ENCODE measurements around the gene LRRC28.

Gene LRRC28

DNA sequence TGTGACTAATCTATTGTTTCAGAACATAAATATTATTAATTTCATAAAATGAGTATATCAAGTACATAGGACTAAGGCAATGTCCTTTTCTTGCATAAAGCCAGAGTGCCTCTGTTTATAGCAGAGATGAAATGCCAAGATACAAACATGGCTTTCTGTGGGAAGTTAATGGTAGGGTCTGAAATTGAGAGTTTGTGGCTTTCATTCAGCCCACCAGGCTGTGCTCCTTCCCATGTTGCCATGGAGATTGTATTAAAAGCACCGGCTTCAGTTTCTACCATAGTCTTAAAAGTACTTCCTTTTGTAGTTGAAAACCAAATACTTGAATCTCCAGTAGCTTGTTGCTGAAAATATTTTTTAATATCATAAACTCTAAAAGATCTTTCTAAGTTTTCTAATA is 114.0 kb downstream of the LRRC28 start:
- TF ChIP-seq, protein P1, sequence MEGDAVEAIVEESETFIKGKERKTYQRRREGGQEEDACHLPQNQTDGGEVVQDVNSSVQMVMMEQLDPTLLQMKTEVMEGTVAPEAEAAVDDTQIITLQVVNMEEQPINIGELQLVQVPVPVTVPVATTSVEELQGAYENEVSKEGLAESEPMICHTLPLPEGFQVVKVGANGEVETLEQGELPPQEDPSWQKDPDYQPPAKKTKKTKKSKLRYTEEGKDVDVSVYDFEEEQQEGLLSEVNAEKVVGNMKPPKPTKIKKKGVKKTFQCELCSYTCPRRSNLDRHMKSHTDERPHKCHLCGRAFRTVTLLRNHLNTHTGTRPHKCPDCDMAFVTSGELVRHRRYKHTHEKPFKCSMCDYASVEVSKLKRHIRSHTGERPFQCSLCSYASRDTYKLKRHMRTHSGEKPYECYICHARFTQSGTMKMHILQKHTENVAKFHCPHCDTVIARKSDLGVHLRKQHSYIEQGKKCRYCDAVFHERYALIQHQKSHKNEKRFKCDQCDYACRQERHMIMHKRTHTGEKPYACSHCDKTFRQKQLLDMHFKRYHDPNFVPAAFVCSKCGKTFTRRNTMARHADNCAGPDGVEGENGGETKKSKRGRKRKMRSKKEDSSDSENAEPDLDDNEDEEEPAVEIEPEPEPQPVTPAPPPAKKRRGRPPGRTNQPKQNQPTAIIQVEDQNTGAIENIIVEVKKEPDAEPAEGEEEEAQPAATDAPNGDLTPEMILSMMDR (IDR thresholded peaks at IDR 0.05; ENCODE audit: low read depth, low read length), result no peak
- in situ Hi-C loops (cut with HindIII; ENCODE audit: low sequenced_read_pairs), result no loop called here
- no peak for DNase-seq (ENCODE audit: low read depth, low spot score)
- H3K4me3 ChIP-seq (ENCODE audit: low read depth, low read length), result no peak overlapping the region

DNA sequence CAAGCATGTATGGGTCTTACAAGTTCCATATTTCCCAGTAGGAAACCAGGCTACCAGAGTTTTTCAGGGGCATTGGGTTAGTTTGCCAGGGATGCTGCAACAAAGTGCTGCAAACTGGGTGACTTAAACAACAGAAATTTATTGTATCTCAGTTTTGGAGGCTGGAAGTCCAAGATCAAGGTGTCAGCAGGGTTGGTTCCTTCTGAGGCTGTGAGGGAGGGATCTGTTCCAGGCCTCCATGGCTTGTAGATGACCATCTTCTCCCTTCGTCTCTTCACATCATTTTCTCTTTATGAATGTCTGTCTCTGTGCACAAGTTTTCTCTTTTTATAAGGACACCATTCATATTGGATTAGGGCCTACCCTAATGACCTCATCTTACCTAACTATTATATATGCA is 114.7 kb downstream of the LRRC28 start:
- TF ChIP-seq, protein P1 (IDR thresholded peaks at IDR 0.05; ENCODE audit: low read depth, low read length), result no peak
- no peak for DNase-seq (ENCODE audit: low read depth, low spot score)
- no peak overlapping the region for H3K4me3 ChIP-seq (ENCODE audit: low read depth, low read length)
- in situ Hi-C loops (cut with HindIII; ENCODE audit: low sequenced_read_pairs), result no loop called here

DNA sequence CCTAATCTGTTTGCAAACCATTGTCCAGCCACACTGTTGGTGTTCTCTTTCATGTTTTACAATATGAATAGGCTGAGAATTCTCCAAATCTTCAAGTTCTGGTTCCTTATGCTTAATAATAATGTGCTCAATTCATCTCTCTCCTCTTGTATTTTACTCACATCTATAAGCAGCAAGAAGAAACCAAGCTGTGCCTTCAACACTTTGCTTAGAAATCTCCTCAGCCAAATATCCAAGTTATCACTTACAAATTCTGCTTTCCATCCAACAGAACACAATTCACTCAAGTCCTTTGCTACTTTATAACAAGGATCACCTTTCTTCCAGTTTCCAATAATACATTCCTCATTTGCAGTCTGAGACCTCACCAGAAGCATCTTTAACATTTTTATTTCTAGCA is 117.5 kb downstream of the LRRC28 start:
- TF ChIP-seq, protein P1 (IDR thresholded peaks at IDR 0.05; ENCODE audit: low read depth, low read length), result no peak
- no peak for DNase-seq (ENCODE audit: low read depth, low spot score)
- H3K4me3 ChIP-seq (ENCODE audit: low read depth, low read length), result no peak overlapping the region
- in situ Hi-C loops (cut with HindIII; ENCODE audit: low sequenced_read_pairs), result no loop called here

DNA sequence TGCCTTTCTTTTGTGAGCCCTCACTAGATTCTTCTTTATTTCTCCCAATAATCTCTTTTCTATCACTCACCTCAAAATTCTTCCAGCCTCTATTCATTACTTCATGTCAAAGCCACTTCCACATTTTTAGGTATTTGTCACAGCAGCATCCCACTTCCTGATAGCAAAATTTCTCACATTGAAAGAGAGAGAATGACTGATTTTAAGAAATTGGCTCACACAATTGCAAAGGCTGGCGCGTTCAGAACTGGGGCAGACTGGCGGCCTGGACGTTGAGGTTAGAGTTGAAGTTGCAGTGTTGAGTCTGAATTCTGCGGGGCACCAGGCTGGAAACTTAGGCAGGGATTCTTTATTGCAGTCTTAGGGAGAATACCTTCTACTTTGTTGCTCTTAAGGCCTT is 117.9 kb downstream of the LRRC28 start:
- in situ Hi-C loops (cut with HindIII; ENCODE audit: low sequenced_read_pairs), result no loop called here
- TF ChIP-seq, protein P1 (IDR thresholded peaks at IDR 0.05; ENCODE audit: low read depth, low read length), result no peak
- DNase-seq (ENCODE audit: low read depth, low spot score), result no peak
- H3K4me3 ChIP-seq (ENCODE audit: low read depth, low read length), result no peak overlapping the region

DNA sequence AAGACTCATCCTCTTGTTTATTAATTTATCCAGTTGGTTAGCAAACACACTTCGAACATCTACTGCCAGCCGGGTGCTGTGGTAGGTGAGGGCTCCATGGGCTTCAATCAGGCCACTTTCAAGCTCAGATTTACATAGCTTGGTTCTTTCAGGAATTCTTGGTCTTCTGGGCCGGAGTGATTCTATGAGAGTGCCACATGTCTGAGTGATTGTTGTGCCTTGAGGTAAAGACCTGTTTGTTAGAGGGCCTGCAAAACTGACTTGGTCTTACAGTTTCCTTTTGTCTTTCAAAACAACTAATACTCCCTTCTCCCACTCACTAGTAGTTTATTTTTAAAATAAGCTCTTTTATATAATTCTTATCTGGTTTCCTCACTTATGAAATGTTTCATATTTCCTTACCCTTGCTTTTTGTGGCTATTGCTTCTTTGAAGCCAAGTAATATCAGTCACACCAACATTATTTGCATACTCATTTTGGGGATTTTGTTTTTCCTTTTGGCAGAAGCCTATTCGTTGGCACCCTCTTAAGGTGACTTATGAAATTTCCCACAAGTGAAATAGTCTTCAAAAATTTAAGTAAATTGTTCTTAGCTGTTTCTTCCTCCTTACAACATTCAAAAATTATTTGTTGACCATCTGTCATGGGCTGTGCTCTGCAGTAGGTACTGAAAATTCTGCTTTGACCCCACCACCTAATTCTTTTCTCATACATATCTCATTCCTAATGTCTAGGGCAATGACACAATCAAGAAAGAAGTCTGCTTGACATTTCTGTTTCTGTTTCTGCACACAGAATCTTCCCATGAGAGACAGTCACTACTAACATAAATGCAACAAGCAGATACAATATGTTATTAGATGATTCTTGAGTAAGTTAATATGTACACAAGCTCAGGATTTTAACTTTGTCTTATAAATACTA is 120.2 kb downstream of the LRRC28 start:
- H3K4me3 ChIP-seq (ENCODE audit: low read depth, low read length), result no peak overlapping the region
- TF ChIP-seq, protein P1 (IDR thresholded peaks at IDR 0.05; ENCODE audit: low read depth, low read length), result no peak
- no peak for DNase-seq (ENCODE audit: low read depth, low spot score)
- in situ Hi-C loops (cut with HindIII; ENCODE audit: low sequenced_read_pairs), result no loop called here

DNA sequence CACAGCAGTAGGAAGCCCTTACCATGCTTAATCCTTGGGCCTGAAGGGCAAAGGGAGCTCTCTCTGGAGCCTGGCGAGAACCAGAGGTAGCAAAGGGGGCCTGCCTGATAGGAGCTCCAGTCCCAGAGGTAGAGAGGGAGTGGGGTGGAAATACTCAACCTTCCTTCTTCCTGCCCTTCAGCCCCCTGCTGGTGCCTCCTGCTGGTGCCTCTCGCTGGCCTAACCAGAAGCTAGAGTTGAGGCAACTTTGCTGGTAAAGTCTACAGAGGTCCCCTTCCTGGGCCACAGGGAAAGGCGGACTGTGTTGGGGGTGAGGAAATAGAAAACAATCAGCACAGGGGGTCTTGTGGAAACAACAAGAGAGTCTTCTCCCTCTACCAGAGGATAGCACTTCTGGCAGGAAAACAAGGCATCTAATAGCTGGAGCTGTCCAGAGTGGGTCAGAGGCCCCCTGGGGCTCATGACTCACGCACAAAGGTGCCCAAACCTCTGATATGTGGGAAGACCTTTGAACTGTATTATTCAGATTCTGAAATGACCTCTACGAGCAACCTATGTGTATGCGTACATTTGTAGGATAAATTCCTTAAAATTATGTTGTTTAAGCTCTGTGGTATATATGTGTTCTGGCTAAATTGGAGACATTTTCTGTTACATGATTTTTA is 133.9 kb downstream of the LRRC28 start:
- in situ Hi-C loops (cut with HindIII; ENCODE audit: low sequenced_read_pairs), result no loop called here
- no peak overlapping the region for H3K4me3 ChIP-seq (ENCODE audit: low read depth, low read length)
- DNase-seq (ENCODE audit: low read depth, low spot score), result peak; percentile 36
- TF ChIP-seq, protein P1 (IDR thresholded peaks at IDR 0.05; ENCODE audit: low read depth, low read length), result peak; percentile 17
